ENCODE results near the gene AP5Z1.
"Not testable (repeated sequence)": the region's sequence is repeated elsewhere in the genome, so short reads cannot be mapped to it uniquely, and the experiment has no call there.

Gene AP5Z1

DNA sequence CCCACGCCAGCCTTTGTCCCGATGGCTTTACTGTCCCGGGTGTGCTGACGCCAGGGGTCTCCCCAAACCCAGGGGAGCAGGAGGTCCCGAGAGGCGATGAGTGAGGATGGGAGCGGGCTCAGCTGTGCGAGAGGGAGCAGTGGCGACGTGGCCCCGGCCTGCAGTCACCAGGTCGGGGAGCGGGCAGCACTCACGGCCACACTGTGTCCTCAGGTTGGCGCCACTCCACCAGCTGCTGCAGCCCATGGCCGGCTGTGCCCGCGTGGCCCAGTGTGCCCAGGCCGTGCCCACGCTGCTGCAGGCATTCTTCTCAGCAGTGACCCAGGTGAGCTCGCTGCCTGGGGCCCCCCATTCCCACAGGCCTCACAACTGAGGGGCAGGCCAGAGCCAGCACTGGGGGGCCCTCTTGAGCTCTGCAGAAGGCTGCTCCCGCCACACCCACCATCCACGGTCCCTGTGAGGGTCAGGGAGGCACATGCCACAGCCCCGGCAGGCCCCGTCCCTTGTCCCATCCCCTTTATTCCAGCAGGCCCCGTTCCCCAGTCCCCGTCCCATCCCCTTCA is 13.3 kb downstream of the AP5Z1 start:
- DNase-seq (ENCODE audit: low read depth in 2 of 2) = no peak

GRCh38 chr7:4789194-4790077 is 14.0 kb downstream of the AP5Z1 start:
- no peak for DNase-seq (ENCODE audit: low read depth in 2 of 2)

- no peak for DNase-seq (ENCODE audit: low read depth in 2 of 2)
Measured at GRCh38 chr7:4790078-4790465, 14.6 kb downstream of the AP5Z1 start.

DNA sequence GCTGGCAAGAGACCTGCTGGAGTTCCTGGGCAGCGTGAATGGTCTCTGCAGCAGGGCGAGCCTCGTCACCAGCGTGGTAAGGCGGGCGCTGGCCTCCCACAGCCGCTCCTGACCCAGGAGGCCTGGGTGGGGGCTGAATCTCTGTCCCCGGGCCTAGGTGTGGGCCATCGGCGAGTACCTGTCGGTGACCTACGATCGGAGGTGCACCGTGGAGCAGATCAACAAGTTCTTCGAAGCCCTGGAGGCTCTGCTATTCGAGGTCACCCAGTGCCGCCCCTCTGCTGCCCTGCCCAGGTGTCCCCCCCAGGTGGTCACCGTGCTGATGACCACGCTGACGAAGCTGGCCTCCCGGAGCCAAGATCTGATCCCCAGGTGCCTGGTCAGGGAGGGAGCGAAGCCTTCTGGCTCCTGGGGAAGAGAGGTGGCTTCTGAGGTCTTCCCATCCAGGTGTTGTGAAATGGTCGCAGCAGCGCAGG is 15.1 kb downstream of the AP5Z1 start:
- no peak for DNase-seq (ENCODE audit: low read depth in 2 of 2)

DNA sequence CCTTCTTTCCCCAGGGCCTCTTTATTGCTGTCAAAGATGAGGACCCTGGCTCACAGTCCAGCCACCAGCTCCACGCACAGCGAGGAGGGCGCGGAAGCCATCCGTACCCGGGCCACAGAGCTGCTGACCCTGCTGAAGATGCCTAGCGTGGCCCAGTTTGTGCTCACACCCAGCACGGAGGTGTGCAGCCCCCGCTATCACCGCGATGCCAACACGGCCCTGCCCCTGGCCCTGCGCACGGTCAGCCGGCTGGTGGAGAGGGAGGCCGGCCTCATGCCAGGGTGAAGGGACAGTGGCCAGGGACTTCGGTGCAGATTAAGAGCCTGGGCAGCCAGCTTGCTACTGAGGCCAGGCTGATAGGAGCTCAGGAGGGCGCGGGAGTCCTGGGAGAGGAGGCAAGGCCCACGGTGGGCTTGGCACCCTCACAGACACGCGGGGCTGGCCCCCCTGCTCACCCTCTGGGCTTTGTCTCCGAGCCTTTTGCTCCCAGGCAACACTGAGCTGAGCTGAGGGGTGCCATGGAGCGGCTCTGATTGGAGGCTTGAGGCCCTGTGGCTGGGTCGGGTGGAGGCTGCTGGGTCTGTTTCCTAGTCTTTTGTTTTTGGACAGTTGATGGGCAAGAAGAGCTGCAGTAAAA is 15.8 kb downstream of the AP5Z1 start:
- DNase-seq (ENCODE audit: low read depth in 2 of 2) = no peak

GRCh38 chr7:4791738-4792536 is 16.5 kb downstream of the AP5Z1 start:
- peak; percentile 80 to 81 for DNase-seq (ENCODE audit: low read depth in 2 of 2)

DNA sequence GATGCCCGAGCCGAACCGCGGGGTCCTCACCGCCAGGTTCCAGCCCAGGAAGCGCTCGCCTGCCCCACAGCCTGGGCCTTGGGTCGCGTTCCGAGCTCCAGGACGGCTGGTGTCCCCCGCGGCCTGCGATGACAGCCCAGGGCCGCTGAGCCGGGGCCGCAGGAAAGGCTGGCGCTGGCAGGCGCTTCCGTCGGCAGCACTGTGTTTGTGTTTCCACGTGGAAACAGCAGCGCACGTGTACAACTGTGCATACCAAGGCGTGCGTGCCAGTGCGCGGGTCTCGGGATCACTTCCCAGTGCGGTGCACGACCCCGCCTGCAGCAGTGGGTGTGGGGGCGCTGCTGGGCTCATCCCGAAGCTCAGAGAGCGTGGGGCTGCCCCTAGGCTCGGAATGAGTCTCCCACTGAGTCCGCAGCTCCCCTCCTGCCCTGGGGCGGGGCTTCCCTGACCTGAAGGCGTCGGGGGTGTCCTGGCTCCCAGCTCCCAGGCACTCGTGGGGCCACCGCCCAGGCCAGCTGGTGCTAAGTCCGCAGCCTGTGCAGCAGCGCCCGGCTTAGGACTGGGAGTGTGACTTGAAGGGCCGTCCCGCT is 17.2 kb downstream of the AP5Z1 start:
- DNase-seq (ENCODE audit: low read depth in 2 of 2) = peak in 1 of 2 donors; percentile 18

DNA sequence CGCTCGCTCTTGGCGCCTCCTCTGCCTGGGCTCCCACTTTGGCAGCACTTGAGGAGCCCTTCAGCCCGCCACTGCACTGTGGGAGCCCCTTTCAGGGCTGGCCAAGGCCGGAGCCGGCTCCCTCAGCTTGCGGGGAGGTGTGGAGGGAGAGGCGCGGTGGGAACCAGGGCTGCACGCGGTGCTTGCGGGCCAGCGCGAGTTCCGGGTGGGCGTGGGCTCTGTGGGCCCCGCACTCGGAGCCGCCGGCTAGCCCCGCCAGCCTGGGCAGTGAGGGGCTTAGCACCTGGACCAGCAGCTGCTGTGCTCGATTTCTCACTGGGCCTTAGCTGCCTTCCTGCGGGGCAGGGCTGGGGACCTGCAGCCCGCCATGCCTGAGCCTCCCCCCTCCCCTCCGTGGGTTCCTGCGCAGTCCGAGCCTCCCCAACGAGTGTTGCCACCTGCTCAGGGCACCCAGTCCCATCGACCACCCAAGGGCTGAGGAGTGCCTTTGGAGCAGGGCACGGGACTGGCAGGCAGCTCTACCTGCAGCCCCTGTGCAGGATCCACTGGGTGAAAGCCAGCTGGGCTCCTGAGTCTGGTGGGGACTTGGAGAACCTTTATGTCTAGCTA is 18.1 kb downstream of the AP5Z1 start:
- not testable (repeated sequence) for DNase-seq (ENCODE audit: low read depth in 2 of 2)

DNA sequence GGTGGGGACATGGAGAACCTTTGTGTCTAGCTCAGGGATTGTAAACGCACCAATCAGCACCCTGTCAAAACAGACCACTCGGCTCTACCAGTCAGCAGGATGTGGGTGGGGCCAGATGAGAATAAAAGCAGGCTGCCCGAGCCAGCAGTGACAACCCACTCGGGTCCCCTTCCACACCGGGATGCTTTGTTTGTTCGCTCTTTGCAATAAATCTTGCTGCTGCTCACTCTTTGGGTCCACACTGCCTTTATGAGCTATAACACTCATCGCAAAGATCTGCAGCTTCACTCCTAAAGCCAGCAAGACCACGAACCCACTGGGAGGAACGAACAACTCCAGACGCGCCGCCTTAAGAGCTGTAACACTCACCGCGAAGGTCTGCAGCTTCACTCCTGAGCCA is 18.7 kb downstream of the AP5Z1 start:
- DNase-seq (ENCODE audit: low read depth in 2 of 2) = not testable (repeated sequence)

- DNase-seq (ENCODE audit: low read depth in 2 of 2) = no peak
Measured at GRCh38 chr7:4794591-4795350, 19.3 kb downstream of the AP5Z1 start.

- no peak for DNase-seq (ENCODE audit: low read depth in 2 of 2)
Measured at GRCh38 chr7:4796453-4796852, 21.0 kb downstream of the AP5Z1 start.

GRCh38 chr7:4797858-4798705 is 22.7 kb downstream of the AP5Z1 start:
- DNase-seq (ENCODE audit: low read depth in 2 of 2) = peak; percentile 53 to 59

- DNase-seq (ENCODE audit: low read depth in 2 of 2) = no peak
Measured at GRCh38 chr7:4798706-4799235, 23.3 kb downstream of the AP5Z1 start.

DNA sequence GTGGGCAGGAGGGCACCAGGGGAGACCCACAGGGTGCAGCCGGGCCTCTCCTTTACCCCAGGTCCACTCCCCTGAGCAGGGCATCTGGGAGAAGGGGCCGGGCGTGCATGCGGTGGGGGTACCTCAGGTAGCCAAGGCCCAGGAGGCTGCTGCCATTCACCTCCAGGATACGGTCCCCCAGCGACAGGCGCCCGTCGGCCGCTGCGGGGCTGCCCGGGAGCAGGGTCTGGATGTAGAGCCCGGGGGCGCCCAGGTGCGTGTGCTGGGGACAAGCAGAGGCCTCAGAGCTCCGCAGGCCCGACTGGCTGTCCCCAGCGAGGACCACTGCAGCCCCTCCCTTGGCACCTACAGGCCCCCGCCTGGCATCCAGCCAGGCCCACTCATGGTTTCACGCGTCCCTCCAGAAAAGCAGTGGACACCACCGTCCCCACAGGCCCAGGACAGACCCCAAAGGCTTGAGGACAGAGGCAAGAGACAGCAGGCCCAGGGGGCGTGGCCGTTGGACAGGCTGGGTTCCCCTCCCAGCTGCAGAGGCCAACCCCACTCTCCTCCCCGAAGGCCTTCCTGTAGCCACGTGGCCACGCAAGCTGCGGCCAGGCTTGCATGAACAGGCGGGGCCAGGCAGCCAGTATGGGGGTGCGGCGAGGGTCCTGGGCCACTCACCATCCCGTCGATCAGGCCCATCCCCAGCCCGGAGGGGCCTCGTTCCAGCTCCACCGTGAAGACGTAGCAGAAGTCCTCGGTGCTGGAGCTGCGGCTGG is 24.3 kb downstream of the AP5Z1 start:
- DNase-seq (ENCODE audit: low read depth in 2 of 2) = no peak

- DNase-seq (ENCODE audit: low read depth in 2 of 2) = no peak
Measured at GRCh38 chr7:4800487-4800886, 25.1 kb downstream of the AP5Z1 start.

GRCh38 chr7:4800926-4801838 is 25.8 kb downstream of the AP5Z1 start:
- no peak for DNase-seq (ENCODE audit: low read depth in 2 of 2)

GRCh38 chr7:4801839-4802231 is 26.4 kb downstream of the AP5Z1 start:
- DNase-seq (ENCODE audit: low read depth in 2 of 2) = no peak
